DMS114 treated with DMSO at 0.1 percent for 48 hours (cell line): Measurements from ENCODE around the gene TMEM233.
A peak's percentile ranks its signal among the peaks of the same experiment; 100 is the strongest.
"Not testable (repeated sequence)": the region's sequence is repeated elsewhere in the genome, so short reads cannot be mapped to it uniquely, and the experiment has no call there.

ENCODE experiments used
- DNase-seq: peaks from one replicate; lab custom pipeline; 2025; ENCODE audit not compliant: unreplicated experiment; lab: John Stamatoyannopoulos, UW

The TMEM233 gene

GRCh38 chr12:119657001-119657400 lies 63.4 kb downstream of the TMEM233 start:
- DNase-seq = not testable (repeated sequence)

- DNase-seq = not testable (repeated sequence)
These were observed 64.6 kb downstream of the TMEM233 start for GRCh38 chr12:119658166-119658565.

GRCh38 chr12:119659289-119659897 lies 65.8 kb downstream of the TMEM233 start:
- peak; percentile 48 for DNase-seq

- DNase-seq = no peak
These were observed 66.5 kb downstream of the TMEM233 start for GRCh38 chr12:119660076-119660475.

- DNase-seq = no peak
These were observed 68.3 kb downstream of the TMEM233 start for GRCh38 chr12:119661882-119662281.

GRCh38 chr12:119664642-119665041 lies 71.1 kb downstream of the TMEM233 start:
- no peak for DNase-seq

GRCh38 chr12:119665164-119665929 lies 71.8 kb downstream of the TMEM233 start:
- DNase-seq = no peak

GRCh38 chr12:119666226-119666795 lies 72.7 kb downstream of the TMEM233 start:
- DNase-seq = no peak

GRCh38 chr12:119666900-119667576 lies 73.5 kb downstream of the TMEM233 start:
- DNase-seq = no peak

GRCh38 chr12:119667577-119668323 lies 74.2 kb downstream of the TMEM233 start, which contains the start of gene PRKAB1:
PRKAB1 (plus strand) TSS chr12:119668133; CDS start chr12:119668245, 112 bp downstream.
- DNase-seq = peak; percentile 95

GRCh38 chr12:119668324-119668841 lies 74.8 kb downstream of the TMEM233 start:
- no peak for DNase-seq

- DNase-seq = no peak
These were observed 76.3 kb downstream of the TMEM233 start for GRCh38 chr12:119669744-119670472.

GRCh38 chr12:119671070-119671469 lies 77.5 kb downstream of the TMEM233 start:
- DNase-seq = no peak

GRCh38 chr12:119672194-119672593 lies 78.6 kb downstream of the TMEM233 start:
- DNase-seq = no peak

- no peak for DNase-seq
These were observed 80.1 kb downstream of the TMEM233 start for GRCh38 chr12:119673634-119674033.

GRCh38 chr12:119674560-119674959 lies 81.0 kb downstream of the TMEM233 start:
- DNase-seq = no peak

- DNase-seq = no peak
These were observed 82.4 kb downstream of the TMEM233 start for GRCh38 chr12:119676022-119676421.

GRCh38 chr12:119676573-119676972 lies 83.0 kb downstream of the TMEM233 start:
- no peak for DNase-seq

- DNase-seq = no peak
These were observed 84.9 kb downstream of the TMEM233 start for GRCh38 chr12:119678459-119678858.

- DNase-seq = no peak
These were observed 85.5 kb downstream of the TMEM233 start for GRCh38 chr12:119679081-119679480.
